Thyroid gland (tissue), 4 donors: ENCODE measurements around the gene FN3K.

Source experiments
- POLR2A ChIP-seq, 2 donors: fragments of 450-650 bp; IDR thresholded peaks; one replicate each; pipeline ENCODE4 v1.6.1; 2017; ENCODE audit warnings: antibody characterized with exemption in 2 of 2, mild to moderate bottlenecking in 2 of 2, moderate library complexity in 1 of 2
- TF ChIP-seq, protein P1 (sequence below), 6 experiments: fragments of 200-600 bp in 3 of 6; fragments of 450-650 bp in 3 of 6; sonication (generic) in 3 of 6; IDR thresholded peaks; one replicate each; pipeline ENCODE4 v1.5.1; 2016 to 2019; ENCODE audit warnings: antibody characterized with exemption in 6 of 6, mild to moderate bottlenecking in 2 of 6, inconsistent platforms in 1 of 6, moderate library complexity in 1 of 6

DNA sequence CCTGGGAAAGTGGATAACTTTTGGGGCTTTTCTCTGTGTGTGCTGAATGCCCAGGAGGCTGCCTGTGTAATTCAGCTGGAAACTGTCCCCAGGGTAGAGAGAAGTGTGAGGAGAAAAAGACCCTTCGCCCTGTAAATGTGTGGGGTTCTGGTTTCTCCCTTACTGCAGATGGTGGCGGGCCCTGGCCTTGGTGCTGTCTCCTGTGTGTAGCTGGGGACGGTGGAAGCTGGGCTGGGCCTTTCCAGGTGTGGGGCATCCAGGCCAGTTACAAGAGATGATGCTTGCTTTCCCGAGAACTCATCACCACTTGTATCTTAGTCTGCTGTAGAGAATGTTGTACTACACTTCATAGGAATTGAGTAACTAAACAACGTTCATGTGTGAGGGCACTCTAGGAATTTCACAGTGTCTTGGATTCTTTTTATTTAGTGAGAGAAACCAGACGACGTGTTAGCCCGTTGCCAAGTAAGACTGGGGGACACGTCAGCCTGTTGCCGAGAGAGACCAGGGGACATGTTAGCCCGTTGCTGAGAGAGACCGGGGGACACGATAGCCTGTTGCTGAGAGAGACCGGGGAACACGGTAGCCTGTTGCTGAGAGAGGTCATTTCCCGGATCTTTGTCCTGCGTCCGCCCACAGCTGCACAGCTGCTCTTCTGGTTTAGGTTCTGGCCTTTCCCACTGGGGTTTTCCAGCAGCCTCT is 59.5 kb downstream of the FN3K start:
- no peak for TF ChIP-seq POLR2A (IDR thresholded peaks at IDR 0.05)
- TF ChIP-seq, protein P1, sequence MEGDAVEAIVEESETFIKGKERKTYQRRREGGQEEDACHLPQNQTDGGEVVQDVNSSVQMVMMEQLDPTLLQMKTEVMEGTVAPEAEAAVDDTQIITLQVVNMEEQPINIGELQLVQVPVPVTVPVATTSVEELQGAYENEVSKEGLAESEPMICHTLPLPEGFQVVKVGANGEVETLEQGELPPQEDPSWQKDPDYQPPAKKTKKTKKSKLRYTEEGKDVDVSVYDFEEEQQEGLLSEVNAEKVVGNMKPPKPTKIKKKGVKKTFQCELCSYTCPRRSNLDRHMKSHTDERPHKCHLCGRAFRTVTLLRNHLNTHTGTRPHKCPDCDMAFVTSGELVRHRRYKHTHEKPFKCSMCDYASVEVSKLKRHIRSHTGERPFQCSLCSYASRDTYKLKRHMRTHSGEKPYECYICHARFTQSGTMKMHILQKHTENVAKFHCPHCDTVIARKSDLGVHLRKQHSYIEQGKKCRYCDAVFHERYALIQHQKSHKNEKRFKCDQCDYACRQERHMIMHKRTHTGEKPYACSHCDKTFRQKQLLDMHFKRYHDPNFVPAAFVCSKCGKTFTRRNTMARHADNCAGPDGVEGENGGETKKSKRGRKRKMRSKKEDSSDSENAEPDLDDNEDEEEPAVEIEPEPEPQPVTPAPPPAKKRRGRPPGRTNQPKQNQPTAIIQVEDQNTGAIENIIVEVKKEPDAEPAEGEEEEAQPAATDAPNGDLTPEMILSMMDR (IDR thresholded peaks at IDR 0.05): no peak
